ENCODE data around the gene ACTR1B. TPM values are rescaled to one million over a fixed set of nuclear protein-coding genes. Genes with fewer than 3 reads are reported as not detected.
"Not testable (repeated sequence)": the region's sequence is repeated elsewhere in the genome, so short reads cannot be mapped to it uniquely, and the experiment has no call there.

Gene ACTR1B
- total RNA-seq = 10 to 100 TPM; 34.5 to 70.0 (median 46.9) TPM

DNA sequence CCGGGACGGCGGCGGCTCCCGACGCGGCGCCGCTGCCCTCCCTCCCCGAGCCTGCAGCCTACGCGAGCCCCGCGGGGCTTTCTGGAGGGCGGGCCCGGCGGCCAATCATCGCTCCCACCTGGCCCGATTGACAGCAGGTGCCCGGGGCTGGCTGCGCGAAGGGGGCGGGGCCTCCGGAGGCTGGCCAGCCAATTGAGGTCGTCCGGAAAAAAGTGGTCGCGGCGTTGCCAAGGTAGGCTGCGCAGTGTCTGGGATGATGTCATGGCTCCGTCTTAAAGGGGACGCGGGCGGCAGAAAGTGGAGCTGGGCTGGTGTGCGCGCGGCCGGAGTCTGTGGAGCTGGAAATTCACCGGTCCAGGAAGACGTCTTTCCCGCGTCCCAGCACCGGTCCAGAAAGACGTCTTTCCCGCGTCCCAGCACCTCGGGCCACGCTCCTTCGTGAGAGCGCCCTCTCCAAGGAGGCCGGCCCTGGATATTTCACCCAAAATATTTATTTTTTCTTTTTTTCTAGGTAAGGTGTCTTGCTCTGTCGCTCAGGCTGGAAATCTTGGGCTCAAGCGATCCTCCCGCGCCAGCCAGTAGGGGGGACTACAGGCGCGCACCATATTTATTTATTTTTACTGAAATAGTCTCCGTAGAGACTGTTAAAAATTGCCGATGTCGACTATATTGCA lies at the start of gene ACTR1B:
TSS of gene ACTR1B (minus strand) at position 83 of the 674 bp plus-strand sequence. CDS start 154 bp downstream, outside the sequence.
- ATAC-seq (replicated peaks in 6 of 8) = peak; percentile 74 to 91 (median 89)
- in situ Hi-C loops (cut with MboI; ENCODE audit: low pct_unique_long_range_greater_than_20kb in 2 of 9, low sequenced_read_pairs in 9 of 9, unreplicated experiment in 9 of 9) = loop anchor here in 2 of 9 experiments (25.0 kb wide), 1 partner anchor 1602 kb away; no protein-coding TSS in a partner anchor
- peaks cover 8 to 14% of the 10 kb centered on the region in 2 donors for H3K4me1 ChIP-seq (replicated peaks in 1 of 2)
- peak within 1 kb of the TSS; percentile 86 to 91 for H3K27ac ChIP-seq
- peak within 1 kb of the TSS; percentile 60 to 94 (median 71) for H3K4me3 ChIP-seq
- WGBS, 10 experiments = 0% methylated on average over 3 to 15 of the region's 60 CpGs; no CpG with 5 or more reads in 3 of the 10 experiments

- ATAC-seq (replicated peaks in 6 of 8) = no peak
- 60 to 100% (median 83%) methylated on average over 1 to 3 of the region's 11 CpGs; no CpG with 5 or more reads in 5 of the 10 experiments for WGBS, 10 experiments
- Histone ChIP-seq H3K27ac (no peak overlapping the region), H3K4me3 (no peak overlapping the region), H3K4me1 (replicated peaks in 1 of 2) (no peaks in the 10 kb centered on the region)
- in situ Hi-C loops (cut with MboI; ENCODE audit: low pct_unique_long_range_greater_than_20kb in 2 of 9, low sequenced_read_pairs in 9 of 9, unreplicated experiment in 9 of 9) = no loop called here
Observed at GRCh38 chr2:97712693-97713295, 49.0 kb upstream of the ACTR1B start.

GRCh38 chr2:97712175-97712574 lies 48.3 kb upstream of the ACTR1B start:
- ATAC-seq (replicated peaks in 6 of 8); in situ Hi-C loops (cut with MboI; ENCODE audit: low pct_unique_long_range_greater_than_20kb in 2 of 9, low sequenced_read_pairs in 9 of 9, unreplicated experiment in 9 of 9): not testable (repeated sequence)
- 0 to 93% (median 88%) methylated on average over 1 to 9 of the region's 9 CpGs; no CpG with 5 or more reads in 3 of the 10 experiments for WGBS, 10 experiments

GRCh38 chr2:97711394-97711711 lies 47.5 kb upstream of the ACTR1B start:
- ATAC-seq (replicated peaks in 6 of 8) = no peak
- H3K4me1 ChIP-seq (replicated peaks in 1 of 2) = no peaks in the 10 kb centered on the region
- 39 to 100% (median 92%) methylated on average over 2 to 6 of the region's 6 CpGs; no CpG with 5 or more reads in 3 of the 10 experiments for WGBS, 10 experiments
- in situ Hi-C loops (cut with MboI; ENCODE audit: low pct_unique_long_range_greater_than_20kb in 2 of 9, low sequenced_read_pairs in 9 of 9, unreplicated experiment in 9 of 9) = no loop called here
- no peak overlapping the region for H3K27ac ChIP-seq
- H3K4me3 ChIP-seq = no peak overlapping the region

More at GRCh38 chr2:97712175-97712574, 48.3 kb upstream of the ACTR1B start:
- not testable (repeated sequence) for H3K4me3 ChIP-seq; H3K27ac ChIP-seq; H3K4me1 ChIP-seq (replicated peaks in 1 of 2)

DNA sequence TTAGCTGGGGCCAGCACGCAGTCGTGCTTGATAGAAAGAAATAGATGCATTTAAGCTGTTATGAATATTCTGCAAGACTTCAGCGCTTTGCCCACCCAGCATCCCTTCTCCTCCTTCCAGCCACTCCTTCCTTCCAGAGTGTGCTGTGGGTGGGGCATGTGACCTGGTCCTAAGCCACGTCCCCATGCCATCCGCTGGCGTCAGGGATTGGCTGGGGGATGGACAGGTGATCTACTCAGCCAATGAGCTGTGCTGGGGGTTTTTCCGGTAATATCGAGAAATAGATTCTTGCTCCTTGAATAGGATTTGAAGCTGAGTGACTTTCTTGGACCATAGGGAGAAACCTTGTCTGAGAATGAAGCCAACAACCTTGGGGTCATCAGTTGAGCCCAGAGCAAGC lies 44.8 kb upstream of the ACTR1B start:
- H3K4me1 ChIP-seq (replicated peaks in 1 of 2) = no peaks in the 10 kb centered on the region
- H3K4me3 ChIP-seq = no peak overlapping the region
- 20 to 100% (median 80%) methylated on average over 2 to 7 of the region's 8 CpGs; no CpG with 5 or more reads in 3 of the 10 experiments for WGBS, 10 experiments
- ATAC-seq (replicated peaks in 6 of 8) = peak in 1 of 8 experiments; percentile 24
- H3K27ac ChIP-seq = no peak overlapping the region
- in situ Hi-C loops (cut with MboI; ENCODE audit: low pct_unique_long_range_greater_than_20kb in 2 of 9, low sequenced_read_pairs in 9 of 9, unreplicated experiment in 9 of 9) = no loop called here

DNA sequence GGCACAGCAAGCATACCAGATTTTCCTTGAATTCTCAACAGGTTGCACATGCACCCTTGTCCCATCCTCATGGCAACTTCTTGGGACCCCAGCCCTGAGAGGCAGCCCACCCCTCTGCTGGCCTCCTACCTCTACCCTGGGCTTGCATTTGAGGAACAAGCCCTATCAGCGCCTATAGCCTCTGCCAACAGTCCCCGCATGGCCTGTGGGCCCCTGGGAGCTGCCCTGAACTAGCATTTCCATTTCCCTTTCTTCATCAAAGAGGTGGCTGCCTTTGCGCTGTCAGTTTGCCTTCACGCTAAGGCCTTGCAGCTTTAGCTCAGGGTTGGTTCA lies 44.2 kb upstream of the ACTR1B start:
- in situ Hi-C loops (cut with MboI; ENCODE audit: low pct_unique_long_range_greater_than_20kb in 2 of 9, low sequenced_read_pairs in 9 of 9, unreplicated experiment in 9 of 9) = no loop called here
- no peak overlapping the region for H3K27ac ChIP-seq
- WGBS, 10 experiments = 60 to 100% (median 100%) methylated on average over 1 of the region's 4 CpGs; no CpG with 5 or more reads in 7 of the 10 experiments

DNA sequence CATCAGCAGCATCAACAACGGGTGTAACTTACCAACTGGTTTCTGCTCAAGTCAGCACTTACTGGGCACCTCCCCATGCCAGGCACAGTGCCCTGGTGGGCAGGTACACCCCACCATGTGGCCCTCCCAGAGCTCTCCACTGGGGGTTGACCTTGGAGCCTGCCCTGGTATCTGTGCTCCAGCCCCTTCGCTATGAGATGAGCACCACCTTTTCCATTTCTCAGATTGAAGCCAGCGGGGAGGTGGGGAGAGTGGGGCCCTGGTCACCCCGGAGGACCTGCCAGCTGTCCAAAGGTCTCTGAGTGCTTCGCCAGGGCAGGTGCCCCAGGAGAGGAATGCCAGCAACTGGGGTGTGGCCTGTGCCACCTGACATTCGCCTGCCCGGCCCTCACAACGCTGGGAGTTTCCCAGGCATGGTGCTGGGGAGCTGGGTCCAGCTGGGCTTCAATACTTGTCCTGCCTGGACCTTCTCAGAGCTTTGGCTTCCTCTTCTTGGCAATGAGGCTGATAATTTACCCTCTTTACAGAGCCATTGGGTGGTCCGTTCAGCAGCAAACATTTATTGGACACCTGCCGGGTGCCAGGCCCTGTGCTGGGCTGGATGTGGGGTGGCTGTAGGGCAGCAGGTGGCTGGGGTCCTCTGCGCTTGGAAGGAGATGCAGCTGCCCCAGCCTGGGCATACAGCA lies 43.7 kb upstream of the ACTR1B start:
- H3K27ac ChIP-seq = no peak overlapping the region
- H3K4me1 ChIP-seq (replicated peaks in 1 of 2) = no peaks in the 10 kb centered on the region
- 80 to 100% (median 100%) methylated on average over 1 to 3 of the region's 11 CpGs; no CpG with 5 or more reads in 5 of the 10 experiments for WGBS, 10 experiments
- in situ Hi-C loops (cut with MboI; ENCODE audit: low pct_unique_long_range_greater_than_20kb in 2 of 9, low sequenced_read_pairs in 9 of 9, unreplicated experiment in 9 of 9) = no loop called here
- no peak for ATAC-seq (replicated peaks in 6 of 8)
- no peak overlapping the region for H3K4me3 ChIP-seq

More for the DNA sequence above, 44.2 kb upstream of the ACTR1B start:
- Histone ChIP-seq H3K4me3 (no peak overlapping the region), H3K4me1 (replicated peaks in 1 of 2) (no peaks in the 10 kb centered on the region)
- no peak for ATAC-seq (replicated peaks in 6 of 8)

DNA sequence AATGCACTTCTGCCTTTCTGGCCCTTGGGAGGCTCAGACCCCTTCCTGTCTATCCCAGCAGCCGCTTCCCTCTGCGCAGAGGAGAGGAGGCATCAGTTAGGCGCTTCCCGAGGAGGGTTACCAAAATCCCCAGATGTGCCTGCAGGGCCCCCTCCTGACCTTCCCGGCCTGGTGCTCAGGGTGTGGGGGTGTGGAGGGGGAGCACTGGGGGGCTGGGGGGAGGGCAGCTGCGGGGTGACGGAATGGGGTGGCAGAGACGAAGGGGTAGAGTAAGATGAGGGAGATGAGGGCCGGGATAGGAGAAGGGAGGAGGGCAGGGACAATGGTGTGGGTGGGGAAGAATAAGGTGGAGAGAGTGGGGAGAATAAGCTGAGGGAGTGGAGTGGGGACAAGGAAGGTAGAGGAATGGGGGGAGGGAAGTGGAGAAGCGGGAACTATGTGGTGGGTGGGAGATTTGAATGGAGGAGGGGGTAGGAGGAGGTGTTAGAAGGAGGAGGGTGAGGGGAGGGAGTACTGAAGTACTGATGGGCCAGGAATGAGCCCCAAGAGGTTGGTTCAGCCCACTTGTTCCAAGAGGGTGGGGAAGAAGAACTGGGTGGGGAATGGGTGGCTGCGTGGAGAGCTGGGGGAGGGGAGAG lies 43.0 kb upstream of the ACTR1B start:
- in situ Hi-C loops (cut with MboI; ENCODE audit: low pct_unique_long_range_greater_than_20kb in 2 of 9, low sequenced_read_pairs in 9 of 9, unreplicated experiment in 9 of 9) = no loop called here
- H3K27ac ChIP-seq = no peak overlapping the region
- 80 to 100% methylated on average over 2 to 3 of the region's 11 CpGs; no CpG with 5 or more reads in 8 of the 10 experiments for WGBS, 10 experiments
- ATAC-seq (replicated peaks in 6 of 8) = no peak
- H3K4me1 ChIP-seq (replicated peaks in 1 of 2) = no peaks in the 10 kb centered on the region
- no peak overlapping the region for H3K4me3 ChIP-seq

GRCh38 chr2:97706112-97706511 lies 42.3 kb upstream of the ACTR1B start:
- no peak overlapping the region for H3K27ac ChIP-seq
- no peak overlapping the region for H3K4me3 ChIP-seq
- in situ Hi-C loops (cut with MboI; ENCODE audit: low pct_unique_long_range_greater_than_20kb in 2 of 9, low sequenced_read_pairs in 9 of 9, unreplicated experiment in 9 of 9) = no loop called here
- peaks cover 0 to 2% of the 10 kb centered on the region in 2 donors for H3K4me1 ChIP-seq (replicated peaks in 1 of 2)
- WGBS, 10 experiments = 87 to 100% (median 97%) methylated on average over 3 to 7 of the region's 13 CpGs; no CpG with 5 or more reads in 4 of the 10 experiments
- no peak for ATAC-seq (replicated peaks in 6 of 8)

DNA sequence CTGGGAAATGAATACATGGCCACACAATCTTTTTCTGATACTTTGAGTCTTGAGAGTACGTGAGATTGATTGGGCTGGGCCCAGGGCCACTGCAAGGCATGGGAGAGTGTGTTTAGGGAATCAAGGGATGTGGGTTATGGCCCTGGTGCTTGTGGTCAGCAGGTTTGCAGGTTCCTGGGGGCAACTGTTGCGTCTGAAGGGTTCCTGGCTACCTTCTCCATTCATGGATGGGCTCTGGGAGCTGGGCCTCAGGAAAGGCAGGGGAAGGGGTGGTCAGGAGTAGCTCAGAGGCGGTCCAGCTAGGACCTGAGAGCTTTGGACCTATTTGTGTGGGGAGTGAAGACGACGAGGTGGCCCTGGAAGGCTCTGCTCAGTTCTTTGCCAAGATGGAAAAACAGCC lies 41.1 kb upstream of the ACTR1B start:
- ATAC-seq (replicated peaks in 6 of 8) = no peak
- WGBS, 10 experiments = 48 to 100% (median 86%) methylated on average over 1 to 4 of the region's 5 CpGs; no CpG with 5 or more reads in 3 of the 10 experiments
- H3K4me1 ChIP-seq (replicated peaks in 1 of 2) = peaks cover 2 to 4% of the 10 kb centered on the region in 2 donors
- H3K27ac ChIP-seq = no peak overlapping the region
- no peak overlapping the region for H3K4me3 ChIP-seq
- in situ Hi-C loops (cut with MboI; ENCODE audit: low pct_unique_long_range_greater_than_20kb in 2 of 9, low sequenced_read_pairs in 9 of 9, unreplicated experiment in 9 of 9) = no loop called here

DNA sequence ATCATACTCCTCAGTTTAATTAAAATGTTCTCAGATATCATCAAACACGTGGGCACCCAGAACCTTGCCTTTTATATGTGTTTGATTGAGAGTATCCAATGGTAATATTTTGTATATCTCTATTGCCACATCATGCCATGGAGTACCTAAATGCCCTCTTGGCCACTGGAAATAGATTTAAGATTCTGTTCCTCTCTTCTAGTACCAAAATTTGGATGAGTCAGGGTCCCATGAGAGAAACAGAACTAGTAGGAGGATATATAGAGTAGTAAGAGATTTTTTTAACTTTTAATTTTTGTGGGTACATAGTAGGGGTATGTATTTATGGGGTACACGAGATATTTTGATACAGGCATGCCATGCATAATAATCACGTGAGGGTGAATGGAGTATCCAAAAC lies 39.9 kb upstream of the ACTR1B start:
- in situ Hi-C loops (cut with MboI; ENCODE audit: low pct_unique_long_range_greater_than_20kb in 2 of 9, low sequenced_read_pairs in 9 of 9, unreplicated experiment in 9 of 9) = no loop called here
- 21 to 93% (median 75%) methylated on average over 1 to 3 of the region's 3 CpGs for WGBS, 10 experiments
- H3K27ac ChIP-seq = no peak overlapping the region
- H3K4me3 ChIP-seq = no peak overlapping the region
- peaks cover 2 to 5% of the 10 kb centered on the region in 2 donors for H3K4me1 ChIP-seq (replicated peaks in 1 of 2)
- no peak for ATAC-seq (replicated peaks in 6 of 8)

GRCh38 chr2:97702731-97703470 lies 39.1 kb upstream of the ACTR1B start:
- ATAC-seq (replicated peaks in 6 of 8) = no peak
- Histone ChIP-seq H3K4me1 (replicated peaks in 1 of 2) (peaks cover 2 to 5% of the 10 kb centered on the region in 2 donors), H3K27ac (no peak overlapping the region), H3K4me3 (no peak overlapping the region)
- in situ Hi-C loops (cut with MboI; ENCODE audit: low pct_unique_long_range_greater_than_20kb in 2 of 9, low sequenced_read_pairs in 9 of 9, unreplicated experiment in 9 of 9) = no loop called here
- WGBS, 10 experiments = 20 to 100% (median 80%) methylated on average over 1 to 11 of the region's 19 CpGs; no CpG with 5 or more reads in 2 of the 10 experiments

All from motor neuron (in vitro differentiated cells).